ENCODE measurements around the gene APCDD1. TPM values are rescaled to one million over a fixed set of nuclear protein-coding genes. Genes with fewer than 3 reads are reported as not detected.
"Not testable (repeated sequence)": the region's sequence is repeated elsewhere in the genome, so short reads cannot be mapped to it uniquely, and the experiment has no call there.

Gene APCDD1
- total RNA-seq, 2 donors from 2014 or later = 5.6 to 10.7 TPM

DNA sequence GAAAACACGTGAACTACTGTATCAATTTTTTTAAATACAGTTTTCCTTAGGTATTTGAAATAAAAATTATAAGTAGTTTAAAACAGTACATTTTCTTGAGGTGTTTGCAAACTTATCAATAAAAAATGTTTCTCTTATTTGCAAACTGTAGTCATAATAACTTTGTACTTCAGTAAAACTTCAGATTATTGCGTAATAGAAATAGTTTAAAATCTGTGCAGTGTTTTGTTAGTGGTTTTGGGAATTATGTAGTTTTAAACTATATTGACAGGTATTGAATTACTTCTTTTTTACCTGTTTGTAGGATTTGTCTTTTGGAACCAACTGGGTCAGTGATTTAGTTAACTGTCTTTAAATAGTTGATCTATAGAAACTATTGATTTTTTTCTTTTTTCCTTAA, 78.7 kb downstream of the APCDD1 start:
- no peak overlapping the region for H3K9ac ChIP-seq (ENCODE audit: low read depth in 2 of 2, low read length in 2 of 2)
- H3K27ac ChIP-seq = no peak overlapping the region
- no peak overlapping the region for H3K4me3 ChIP-seq
- DNase-seq = no peak
- TF ChIP-seq, protein P1, sequence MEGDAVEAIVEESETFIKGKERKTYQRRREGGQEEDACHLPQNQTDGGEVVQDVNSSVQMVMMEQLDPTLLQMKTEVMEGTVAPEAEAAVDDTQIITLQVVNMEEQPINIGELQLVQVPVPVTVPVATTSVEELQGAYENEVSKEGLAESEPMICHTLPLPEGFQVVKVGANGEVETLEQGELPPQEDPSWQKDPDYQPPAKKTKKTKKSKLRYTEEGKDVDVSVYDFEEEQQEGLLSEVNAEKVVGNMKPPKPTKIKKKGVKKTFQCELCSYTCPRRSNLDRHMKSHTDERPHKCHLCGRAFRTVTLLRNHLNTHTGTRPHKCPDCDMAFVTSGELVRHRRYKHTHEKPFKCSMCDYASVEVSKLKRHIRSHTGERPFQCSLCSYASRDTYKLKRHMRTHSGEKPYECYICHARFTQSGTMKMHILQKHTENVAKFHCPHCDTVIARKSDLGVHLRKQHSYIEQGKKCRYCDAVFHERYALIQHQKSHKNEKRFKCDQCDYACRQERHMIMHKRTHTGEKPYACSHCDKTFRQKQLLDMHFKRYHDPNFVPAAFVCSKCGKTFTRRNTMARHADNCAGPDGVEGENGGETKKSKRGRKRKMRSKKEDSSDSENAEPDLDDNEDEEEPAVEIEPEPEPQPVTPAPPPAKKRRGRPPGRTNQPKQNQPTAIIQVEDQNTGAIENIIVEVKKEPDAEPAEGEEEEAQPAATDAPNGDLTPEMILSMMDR (IDR thresholded peaks at IDR 0.05) = no peak
- no peaks in the 10 kb centered on the region for H3K27me3 ChIP-seq
- intact Hi-C loops (cut with DNase I) = no loop called here
- H3K9me3 ChIP-seq = no peaks in the 10 kb centered on the region
- peaks cover 3% of the 10 kb centered on the region for H3K4me1 ChIP-seq
- no peaks in the 10 kb centered on the region for H3K36me3 ChIP-seq

DNA sequence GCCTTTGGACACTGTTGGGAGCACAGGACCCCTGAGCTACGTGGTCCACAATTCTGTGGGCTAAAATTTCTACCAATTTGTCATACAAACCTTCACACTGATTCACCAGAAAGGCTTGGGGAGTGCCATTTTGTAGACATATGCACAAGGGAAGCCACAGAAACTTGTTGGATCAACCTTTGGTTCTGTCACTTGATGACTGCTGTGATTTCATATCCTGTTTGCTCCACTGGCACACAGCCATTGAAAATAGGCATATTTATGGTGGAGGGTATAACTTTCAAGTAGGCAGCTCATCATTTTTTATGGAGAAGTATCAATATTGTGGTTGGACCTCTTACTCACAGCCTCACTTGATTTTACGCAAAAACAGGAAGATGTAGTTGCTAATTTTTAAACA, 81.8 kb downstream of the APCDD1 start:
- H3K36me3 ChIP-seq = peaks cover 14% of the 10 kb centered on the region
- no peak overlapping the region for H3K4me3 ChIP-seq

DNA sequence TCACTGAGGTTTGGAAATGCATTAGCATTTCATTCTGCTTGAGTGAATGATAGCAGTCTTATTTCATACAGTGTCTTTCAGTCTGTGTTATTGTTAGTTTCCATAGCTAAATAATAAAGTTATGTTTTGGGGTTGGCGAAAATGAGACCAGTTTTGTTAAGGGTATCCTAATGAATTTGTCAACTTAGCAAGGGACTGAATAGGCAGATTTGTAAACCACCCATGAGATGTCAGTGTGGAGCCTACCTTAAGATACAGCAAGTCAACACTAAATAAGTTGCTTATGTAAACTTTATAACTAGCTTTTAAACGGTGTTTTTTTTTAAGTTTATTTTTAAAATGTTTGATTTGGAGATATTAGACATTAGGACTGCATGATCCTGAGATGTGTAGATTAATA, 83.3 kb downstream of the APCDD1 start:
- H3K9ac ChIP-seq (ENCODE audit: low read depth in 2 of 2, low read length in 2 of 2) = no peak overlapping the region
- H3K4me3 ChIP-seq = no peak overlapping the region
- no peaks in the 10 kb centered on the region for H3K4me1 ChIP-seq
- TF ChIP-seq, protein P1 (IDR thresholded peaks at IDR 0.05) = no peak
- no peaks in the 10 kb centered on the region for H3K27me3 ChIP-seq
- no peak for DNase-seq
- no peak overlapping the region for H3K27ac ChIP-seq
- H3K9me3 ChIP-seq = no peaks in the 10 kb centered on the region
- peaks cover 14% of the 10 kb centered on the region for H3K36me3 ChIP-seq
- intact Hi-C loops (cut with DNase I) = no loop called here

More for the DNA sequence above, 81.8 kb downstream of the APCDD1 start:
- no peak overlapping the region for H3K27ac ChIP-seq
- DNase-seq = no peak
- no peaks in the 10 kb centered on the region for H3K27me3 ChIP-seq
- intact Hi-C loops (cut with DNase I) = no loop called here
- H3K9ac ChIP-seq (ENCODE audit: low read depth in 2 of 2, low read length in 2 of 2) = no peak overlapping the region
- TF ChIP-seq, protein P1 (IDR thresholded peaks at IDR 0.05) = no peak
- H3K4me1 ChIP-seq = no peaks in the 10 kb centered on the region
- no peaks in the 10 kb centered on the region for H3K9me3 ChIP-seq

DNA sequence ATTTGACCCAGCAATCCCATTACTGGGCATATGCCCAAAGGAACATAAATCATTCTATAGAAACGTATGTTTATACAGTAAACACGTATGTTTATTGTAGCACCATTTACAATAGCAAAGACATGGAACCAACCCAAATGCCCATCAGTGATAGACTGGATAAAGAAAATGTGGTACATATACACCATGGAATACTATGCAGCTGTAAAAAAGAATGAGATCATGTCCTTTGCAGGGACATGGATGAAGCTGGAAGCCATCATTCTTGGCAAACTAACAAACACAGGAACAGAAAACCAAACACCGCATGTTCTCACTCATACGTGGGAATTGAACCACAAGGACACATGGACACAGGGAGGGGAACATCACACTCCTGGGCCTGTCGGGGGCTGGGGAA, 84.7 kb downstream of the APCDD1 start:
- DNase-seq; H3K9me3 ChIP-seq; H3K9ac ChIP-seq (ENCODE audit: low read depth in 2 of 2, low read length in 2 of 2); H3K4me1 ChIP-seq; H3K27me3 ChIP-seq; H3K27ac ChIP-seq; H3K4me3 ChIP-seq; intact Hi-C loops (cut with DNase I): not testable (repeated sequence)
- peaks cover 14% of the 10 kb centered on the region for H3K36me3 ChIP-seq

Other genes starting within 250 kb of the APCDD1 start
- 10 to 100 TPM; 29.0 to 36.0 TPM for gene NAPG, start 71.4 kb downstream of the APCDD1 start, total RNA-seq

All from colonic mucosa (tissue), 4 donors.